Thyroid gland (tissue), 4 donors: ENCODE data around the gene GGT5. TPM values are rescaled to one million over a fixed set of nuclear protein-coding genes. Genes with fewer than 3 reads are reported as not detected.
A peak's percentile ranks its signal among the peaks of the same experiment; 100 is the strongest.
"Not testable (repeated sequence)": the region's sequence is repeated elsewhere in the genome, so short reads cannot be mapped to it uniquely, and the experiment has no call there.

ENCODE experiments used
- DNase-seq, 2 donors: peaks; one replicate each; pipeline ENCODE4 v3.0.0-alpha.2; 2019
- H3K27ac ChIP-seq, 3 donors: fragments of 200-600 bp; sonication (generic); 1 replicate in 2 of 3; 2 replicates in 1 of 3; pipeline ENCODE4 v1.5.1; 2016 to 2019; ENCODE audit warnings: mild to moderate bottlenecking in 1 of 3, moderate library complexity in 1 of 3
- H3K27me3 ChIP-seq: fragments of 200-600 bp; sonication (generic); one replicate; pipeline ENCODE4 v1.5.1; 2019
- H3K36me3 ChIP-seq, 2 donors: fragments of 200-600 bp; sonication (generic); one replicate each; pipeline ENCODE4 v1.5.1; 2016 to 2019
- H3K4me1 ChIP-seq, 2 donors: fragments of 200-600 bp; sonication (generic); one replicate each; pipeline ENCODE4 v1.5.1; 2017 to 2019
- H3K4me3 ChIP-seq, 3 donors: fragments of 200-600 bp; sonication (generic); replicated peaks in 1 of 3; 1 replicate in 2 of 3; 2 replicates in 1 of 3; pipeline ENCODE4 v1.5.1; 2016; ENCODE audit warnings: mild to moderate bottlenecking in 1 of 3
- H3K9me3 ChIP-seq: fragments of 200-600 bp; sonication (generic); one replicate; pipeline ENCODE4 v1.5.1; 2017
- CTCF ChIP-seq, 6 experiments: fragments of 200-600 bp in 3 of 6; fragments of 450-650 bp in 3 of 6; sonication (generic) in 3 of 6; IDR thresholded peaks; one replicate each; pipeline ENCODE4 v1.5.1; 2016 to 2019; ENCODE audit warnings: antibody characterized with exemption in 6 of 6, mild to moderate bottlenecking in 2 of 6, inconsistent platforms in 1 of 6, moderate library complexity in 1 of 6
- POLR2A ChIP-seq, 2 donors: fragments of 450-650 bp; IDR thresholded peaks; one replicate each; pipeline ENCODE4 v1.6.1; 2017; ENCODE audit warnings: antibody characterized with exemption in 2 of 2, mild to moderate bottlenecking in 2 of 2, moderate library complexity in 1 of 2
- whole genome bisulfite sequencing, 2 donors: methylation state at CpG; one replicate each; pipeline ENCODE4 v1.1.5; 2017; 5-methylcytosine and 5-hydroxymethylcytosine counted together
- intact Hi-C: fragments of 100-400 bp; cut with DNase I; formaldehyde crosslinking; loops from one replicate; pipeline ENCODE4 v1.15.1; 2023
- total RNA-seq, 4 donors: library from RNA; depleted of rRNA; stranded (reverse); fragments of >200 nt; gene quantifications; one replicate each; pipeline ENCODE4 v1.2.3, GENCODE V29; 2016

The GGT5 gene
- total RNA-seq, 4 donors from 2014 or later = 59.0 to 99.3 (median 86.3) TPM

- WGBS, 2 donors = 78 to 86% methylated on average over 9 to 12 of the region's 12 CpGs
- peak overlapping the region; percentile 41 to 53 (median 41) for H3K27ac ChIP-seq
- DNase-seq = no peak
- H3K9me3 ChIP-seq = no peaks in the 10 kb centered on the region
- H3K27me3 ChIP-seq = no peaks in the 10 kb centered on the region
- TF ChIP-seq CTCF (IDR thresholded peaks at IDR 0.05) = no peak
- TF ChIP-seq POLR2A (IDR thresholded peaks at IDR 0.05) = no peak
- H3K36me3 ChIP-seq = peaks cover 0 to 4% of the 10 kb centered on the region in 2 donors
- peaks cover 10 to 36% of the 10 kb centered on the region in 2 donors for H3K4me1 ChIP-seq
- H3K4me3 ChIP-seq = no peak overlapping the region
- intact Hi-C loops = no loop called here
Measured at GRCh38 chr22:24216541-24217209, 28.2 kb downstream of the GGT5 start.

GRCh38 chr22:24214467-24215285, 30.2 kb downstream of the GGT5 start:
- intact Hi-C loops = no loop called here
- TF ChIP-seq CTCF (IDR thresholded peaks at IDR 0.05) (no peak), POLR2A (IDR thresholded peaks at IDR 0.05) (no peak)
- 79 to 85% methylated on average over 9 to 11 of the region's 12 CpGs for WGBS, 2 donors

GRCh38 chr22:24213111-24213510, 31.8 kb downstream of the GGT5 start:
- Histone ChIP-seq H3K27ac (peak overlapping the region in 1 of 3 donors; percentile 3), H3K4me1 (peaks cover 28 to 64% of the 10 kb centered on the region in 2 donors)
- intact Hi-C loops, H3K9me3 ChIP-seq, H3K36me3 ChIP-seq, H3K27me3 ChIP-seq, H3K4me3 ChIP-seq: not testable (repeated sequence)
- DNase-seq = peak; percentile 41 to 59
- WGBS, 2 donors = 66 to 81% methylated on average over 9 of the region's 9 CpGs

More at GRCh38 chr22:24214467-24215285, 30.2 kb downstream of the GGT5 start:
- no peak for DNase-seq
- Histone ChIP-seq H3K9me3 (no peaks in the 10 kb centered on the region), H3K27me3 (no peaks in the 10 kb centered on the region), H3K4me3 (no peak overlapping the region), H3K27ac (no peak overlapping the region), H3K36me3 (no peaks in the 10 kb centered on the region), H3K4me1 (peaks cover 15 to 49% of the 10 kb centered on the region in 2 donors)

GRCh38 chr22:24211716-24212115, 33.2 kb downstream of the GGT5 start:
- H3K4me3 ChIP-seq, H3K27me3 ChIP-seq, intact Hi-C loops, H3K9me3 ChIP-seq, H3K36me3 ChIP-seq: not testable (repeated sequence)
- peaks cover 29 to 66% of the 10 kb centered on the region in 2 donors for H3K4me1 ChIP-seq
- DNase-seq = peak; percentile 68 to 77
- 30 to 41% methylated on average over 5 of the region's 6 CpGs for WGBS, 2 donors
- peak overlapping the region; percentile 64 to 71 (median 66) for H3K27ac ChIP-seq

GRCh38 chr22:24210409-24210808, 34.5 kb downstream of the GGT5 start:
- DNase-seq, H3K4me3 ChIP-seq, H3K9me3 ChIP-seq, H3K36me3 ChIP-seq, H3K27me3 ChIP-seq, intact Hi-C loops: not testable (repeated sequence)
- WGBS, 2 donors = 88 to 89% methylated on average over 11 of the region's 11 CpGs
- peak overlapping the region in 2 of 3 donors; percentile 23 to 74 for H3K27ac ChIP-seq
- H3K4me1 ChIP-seq = peaks cover 32 to 71% of the 10 kb centered on the region in 2 donors

- H3K27me3 ChIP-seq = no peaks in the 10 kb centered on the region
- H3K36me3 ChIP-seq = no peaks in the 10 kb centered on the region
- WGBS, 2 donors = 74 to 77% methylated on average over 4 of the region's 4 CpGs
- H3K27ac ChIP-seq = peak overlapping the region in 2 of 3 donors; percentile 74 to 95
- no peaks in the 10 kb centered on the region for H3K9me3 ChIP-seq
- H3K4me3 ChIP-seq = no peak overlapping the region
- peaks cover 32 to 75% of the 10 kb centered on the region in 2 donors for H3K4me1 ChIP-seq
- intact Hi-C loops = no loop called here
- no peak for TF ChIP-seq CTCF (IDR thresholded peaks at IDR 0.05)
- TF ChIP-seq POLR2A (IDR thresholded peaks at IDR 0.05) = no peak
- DNase-seq = no peak
Measured at GRCh38 chr22:24209687-24210086, 35.2 kb downstream of the GGT5 start.
